Trophoblast cell (in vitro differentiated cells and primary cell): ENCODE measurements around the gene CHIC1.
"Not testable (repeated sequence)": the region's sequence is repeated elsewhere in the genome, so short reads cannot be mapped to it uniquely, and the experiment has no call there.

ENCODE experiments used
- DNase-seq, 2 donors: peaks; one replicate each; pipeline ENCODE4 v3.0.0-alpha.2; 2016
- H2AFZ ChIP-seq: 2 replicates; pipeline ENCODE4 v1.6.1; 2013; ENCODE audit warnings: low read length, moderate library complexity, mild to moderate bottlenecking; ENCODE audit not compliant: insufficient read depth, poor library complexity
- H2AK5ac ChIP-seq: 2 replicates; pipeline ENCODE4 v1.6.1; 2013; ENCODE audit warnings: mild to moderate bottlenecking, low read length
- H2BK120ac ChIP-seq: 2 replicates; pipeline ENCODE4 v1.6.1; 2013; ENCODE audit warnings: low read length, mild to moderate bottlenecking, moderate library complexity; ENCODE audit not compliant: insufficient read depth, poor library complexity
- H2BK12ac ChIP-seq: 2 replicates; pipeline ENCODE4 v1.6.1; 2013; ENCODE audit warnings: mild to moderate bottlenecking, low read length, moderate library complexity
- H2BK5ac ChIP-seq: 2 replicates; pipeline ENCODE4 v1.6.1; 2013; ENCODE audit warnings: low read length, low read depth, moderate library complexity, mild to moderate bottlenecking; ENCODE audit not compliant: poor library complexity
- H3K14ac ChIP-seq: 2 replicates; pipeline ENCODE4 v1.6.1; 2013; ENCODE audit warnings: mild to moderate bottlenecking, low read length
- H3K18ac ChIP-seq: 2 replicates; pipeline ENCODE4 v1.6.1; 2013; ENCODE audit warnings: mild to moderate bottlenecking, low read length
- H3K23ac ChIP-seq: 2 replicates; pipeline ENCODE4 v1.6.1; 2013; ENCODE audit warnings: low read length
- H3K27ac ChIP-seq: 2 replicates; pipeline ENCODE4 v1.5.1; 2013; ENCODE audit warnings: low read depth, mild to moderate bottlenecking, inconsistent platforms, low read length, moderate library complexity
- H3K27me3 ChIP-seq: 2 replicates; pipeline ENCODE4 v1.6.1; 2013; ENCODE audit warnings: inconsistent platforms, mild to moderate bottlenecking, low read length, moderate library complexity; ENCODE audit not compliant: insufficient read depth
- H3K36me3 ChIP-seq, 2 experiments: 1 replicate in 1 of 2; 2 replicates in 1 of 2; pipeline ENCODE4 v1.6.1; 2013; ENCODE audit warnings: low read length in 2 of 2, mild to moderate bottlenecking in 2 of 2, moderate library complexity in 1 of 2; ENCODE audit not compliant: insufficient read depth in 2 of 2, control insufficient read depth in 1 of 2
- H3K4ac ChIP-seq: 2 replicates; pipeline ENCODE4 v1.6.1; 2013; ENCODE audit warnings: low read depth, mild to moderate bottlenecking, low read length, moderate library complexity
- H3K4me1 ChIP-seq, 2 experiments: 1 replicate in 1 of 2; 2 replicates in 1 of 2; pipeline ENCODE4 v1.6.1; 2013; ENCODE audit warnings: low read length in 2 of 2, mild to moderate bottlenecking in 2 of 2, moderate library complexity in 1 of 2; ENCODE audit not compliant: insufficient read depth in 2 of 2, control insufficient read depth in 1 of 2
- H3K4me2 ChIP-seq: 2 replicates; pipeline ENCODE4 v1.6.1; 2013; ENCODE audit warnings: inconsistent platforms, mild to moderate bottlenecking, low read length, moderate library complexity
- H3K4me3 ChIP-seq: 2 replicates; pipeline ENCODE4 v1.5.1; 2013; ENCODE audit warnings: mild to moderate bottlenecking, low read depth, low read length, inconsistent platforms
- H3K79me1 ChIP-seq: one replicate; pipeline ENCODE4 v1.6.1; 2013; ENCODE audit warnings: low read length
- H3K79me2 ChIP-seq: 2 replicates; pipeline ENCODE4 v1.6.1; 2013; ENCODE audit warnings: low read length, mild to moderate bottlenecking; ENCODE audit not compliant: control insufficient read depth, insufficient read depth, poor library complexity
- H3K9ac ChIP-seq: 2 replicates; pipeline ENCODE4 v1.6.1; 2013; ENCODE audit warnings: mild to moderate bottlenecking, low read length
- H3K9me3 ChIP-seq: 2 replicates; pipeline ENCODE4 v1.6.1; 2013; ENCODE audit warnings: low read depth, mild to moderate bottlenecking, control low read depth, inconsistent platforms, low read length; ENCODE audit not compliant: insufficient read depth
- H4K12ac ChIP-seq: 2 replicates; pipeline ENCODE4 v1.6.1; 2013; ENCODE audit warnings: low read depth, mild to moderate bottlenecking, low read length, moderate library complexity
- H4K8ac ChIP-seq: 2 replicates; pipeline ENCODE4 v1.6.1; 2013; ENCODE audit warnings: low read depth, mild to moderate bottlenecking, low read length, moderate library complexity
- H4K91ac ChIP-seq: one replicate; pipeline ENCODE4 v1.6.1; 2013; ENCODE audit warnings: low read depth, mild to moderate bottlenecking, low read length, moderate library complexity
- WGBS: extraction: QIAGEN DNeasy Blood & Tissue Kit; methylation state at CpG from one replicate; pipeline ENCODE4 v1.1.7; 2013; ENCODE audit warnings: missing lambda C conversion rate; ENCODE audit not compliant: insufficient read length, insufficient coverage; ENCODE audit errors: extremely low coverage; 5-methylcytosine and 5-hydroxymethylcytosine counted together

The CHIC1 gene

GRCh38 chrX:73577361-73577760, 14.4 kb downstream of the CHIC1 start:
- H3K9me3 ChIP-seq = no peaks in the 10 kb centered on the region
- H3K23ac ChIP-seq = no peak overlapping the region
- no peak overlapping the region for H3K18ac ChIP-seq
- no peaks in the 10 kb centered on the region for H3K36me3 ChIP-seq
- H4K12ac ChIP-seq = no peak overlapping the region
- H3K4me2 ChIP-seq = no peak overlapping the region
- no peak overlapping the region for H3K4me3 ChIP-seq
- peak in 1 of 2 donors; percentile 6 for DNase-seq
- no peak overlapping the region for H2AK5ac ChIP-seq
- no peaks in the 10 kb centered on the region for H3K4me1 ChIP-seq
- no peak overlapping the region for H3K27ac ChIP-seq
- no peak overlapping the region for H2BK12ac ChIP-seq
- no peak overlapping the region for H4K91ac ChIP-seq
- H3K79me2 ChIP-seq = no peaks in the 10 kb centered on the region
- H3K27me3 ChIP-seq = no peaks in the 10 kb centered on the region
- H2BK5ac ChIP-seq = no peak overlapping the region
- H2AFZ ChIP-seq = no peak overlapping the region
- H3K79me1 ChIP-seq = no peaks in the 10 kb centered on the region
- no peak overlapping the region for H3K4ac ChIP-seq
- H4K8ac ChIP-seq = no peak overlapping the region
- no CpG with 5 or more reads among the region's 2 CpGs for WGBS
- H3K14ac ChIP-seq = no peak overlapping the region
- no peak overlapping the region for H2BK120ac ChIP-seq
- H3K9ac ChIP-seq = no peak overlapping the region

- no peak overlapping the region for H2BK12ac ChIP-seq
Observed at GRCh38 chrX:73581002-73581628, 18.1 kb downstream of the CHIC1 start.

GRCh38 chrX:73597758-73598157, 34.8 kb downstream of the CHIC1 start:
- not testable (repeated sequence) for H3K18ac ChIP-seq, H3K9me3 ChIP-seq, H3K36me3 ChIP-seq, H3K23ac ChIP-seq, H3K79me2 ChIP-seq, H2BK5ac ChIP-seq, H4K91ac ChIP-seq, H4K12ac ChIP-seq, H3K4me3 ChIP-seq, H3K4me1 ChIP-seq, H2AK5ac ChIP-seq, H3K79me1 ChIP-seq, DNase-seq, H3K14ac ChIP-seq, H2AFZ ChIP-seq, H2BK12ac ChIP-seq, H3K27ac ChIP-seq, H3K9ac ChIP-seq, H3K4me2 ChIP-seq, H2BK120ac ChIP-seq, H3K27me3 ChIP-seq, H4K8ac ChIP-seq, H3K4ac ChIP-seq
- no CpG with 5 or more reads among the region's 1 CpG for WGBS

More at GRCh38 chrX:73581002-73581628, 18.1 kb downstream of the CHIC1 start:
- Histone ChIP-seq H2BK120ac (no peak overlapping the region), H3K9me3 (no peaks in the 10 kb centered on the region), H4K8ac (no peak overlapping the region), H3K4me3 (no peak overlapping the region), H3K79me2 (no peaks in the 10 kb centered on the region), H3K36me3 (no peaks in the 10 kb centered on the region), H3K27ac (no peak overlapping the region), H3K9ac (no peak overlapping the region), H3K4me1 (no peaks in the 10 kb centered on the region), H3K23ac (no peak overlapping the region), H2AK5ac (no peak overlapping the region), H3K4ac (no peak overlapping the region), H3K4me2 (no peak overlapping the region), H2AFZ (no peak overlapping the region), H3K18ac (no peak overlapping the region), H3K79me1 (no peaks in the 10 kb centered on the region), H4K12ac (no peak overlapping the region), H3K27me3 (no peaks in the 10 kb centered on the region), H3K14ac (no peak overlapping the region), H2BK5ac (no peak overlapping the region), H4K91ac (no peak overlapping the region)
- no peak for DNase-seq
- WGBS = no CpG with 5 or more reads among the region's 3 CpGs

- Histone ChIP-seq H4K12ac (no peak overlapping the region), H2BK5ac (no peak overlapping the region), H2BK120ac (no peak overlapping the region), H3K18ac (no peak overlapping the region), H3K4me1 (peaks cover 3 to 4% of the 10 kb centered on the region in 2 experiments), H3K36me3 (no peaks in the 10 kb centered on the region), H3K79me2 (no peaks in the 10 kb centered on the region), H3K9ac (no peak overlapping the region), H3K27me3 (no peaks in the 10 kb centered on the region), H3K14ac (no peak overlapping the region), H3K4me2 (no peak overlapping the region), H3K79me1 (no peaks in the 10 kb centered on the region), H2BK12ac (no peak overlapping the region), H3K4ac (no peak overlapping the region), H4K8ac (no peak overlapping the region), H3K27ac (no peak overlapping the region), H2AFZ (no peak overlapping the region), H2AK5ac (no peak overlapping the region), H3K23ac (no peak overlapping the region), H4K91ac (no peak overlapping the region), H3K4me3 (no peak overlapping the region), H3K9me3 (no peaks in the 10 kb centered on the region)
- WGBS = no CpG with 5 or more reads among the region's 3 CpGs
- no peak for DNase-seq
Observed at GRCh38 chrX:73615022-73615421, 52.0 kb downstream of the CHIC1 start.
